Sigmoid colon (tissue), 4 donors: ENCODE measurements around the gene MYL3.

ENCODE experiments used
- CTCF ChIP-seq, 4 experiments: fragments of 450-650 bp in 3 of 4; fragments of 200-600 bp in 1 of 4; IDR thresholded peaks; one replicate each; pipeline ENCODE4 v1.5.1; 2016 to 2019; ENCODE audit warnings: antibody characterized with exemption in 4 of 4, mild to moderate bottlenecking in 3 of 4, moderate library complexity in 2 of 4
- POLR2AphosphoS5 ChIP-seq, 4 donors: sonication (generic); formaldehyde crosslinking; IDR thresholded peaks; one replicate each; pipeline ENCODE4 v1.6.1; 2017; ENCODE audit warnings: antibody characterized with exemption in 4 of 4

- TF ChIP-seq POLR2AphosphoS5 (IDR thresholded peaks at IDR 0.05) (no peak), CTCF (IDR thresholded peaks at IDR 0.05) (no peak)
Measured at GRCh38 chr3:46878781-46879436, 15.7 kb upstream of the MYL3 start.
